HG03097 (cell line): ENCODE results near the gene GPR87.

Experiments
- ATAC-seq: cut with Tn5 transposase; IDR thresholded peaks from one replicate; pipeline ENCODE4 v1.9.1; 2021; ENCODE audit not compliant: unreplicated experiment, low FRiP score

GPR87 gene

GRCh38 chr3:151318313-151318712 lies 1.7 kb upstream of the GPR87 start:
- ATAC-seq = no peak

- ATAC-seq = no peak
These were observed 774 bp downstream of the GPR87 start for GRCh38 chr3:151315846-151316245.

GRCh38 chr3:151315136-151315535 lies 1.5 kb downstream of the GPR87 start:
- no peak for ATAC-seq

- no peak for ATAC-seq
These were observed 2.0 kb downstream of the GPR87 start for GRCh38 chr3:151314593-151314992.

- ATAC-seq = no peak
These were observed 2.5 kb downstream of the GPR87 start for GRCh38 chr3:151314137-151314536.

- ATAC-seq = no peak
These were observed 3.6 kb downstream of the GPR87 start for GRCh38 chr3:151312972-151313371.

GRCh38 chr3:151309566-151309965 lies 7.1 kb downstream of the GPR87 start:
- no peak for ATAC-seq

GRCh38 chr3:151307583-151308488 lies 8.8 kb downstream of the GPR87 start:
- ATAC-seq = no peak

GRCh38 chr3:151307131-151307530 lies 9.5 kb downstream of the GPR87 start:
- ATAC-seq = no peak

- no peak for ATAC-seq
These were observed 10.3 kb downstream of the GPR87 start for GRCh38 chr3:151306168-151306810.

GRCh38 chr3:151305775-151306151 lies 10.9 kb downstream of the GPR87 start:
- ATAC-seq = no peak

- ATAC-seq = no peak
These were observed 11.4 kb downstream of the GPR87 start for GRCh38 chr3:151305060-151305774.

GRCh38 chr3:151303751-151304150 lies 12.9 kb downstream of the GPR87 start:
- ATAC-seq = no peak

- no peak for ATAC-seq
These were observed 14.8 kb downstream of the GPR87 start for GRCh38 chr3:151301787-151302186.

GRCh38 chr3:151300539-151300938 lies 16.1 kb downstream of the GPR87 start:
- no peak for ATAC-seq

GRCh38 chr3:151299006-151299405 lies 17.6 kb downstream of the GPR87 start:
- no peak for ATAC-seq

- ATAC-seq = no peak
These were observed 19.2 kb downstream of the GPR87 start for GRCh38 chr3:151297429-151297828.

GRCh38 chr3:151296226-151296625 lies 20.4 kb downstream of the GPR87 start:
- ATAC-seq = no peak

GRCh38 chr3:151293127-151293526 lies 23.5 kb downstream of the GPR87 start:
- ATAC-seq = no peak

GRCh38 chr3:151290673-151291072 lies 25.9 kb downstream of the GPR87 start:
- no peak for ATAC-seq

- no peak for ATAC-seq
These were observed 27.2 kb downstream of the GPR87 start for GRCh38 chr3:151289445-151289844.
